ENCODE data around the gene PTRH1. TPM values are rescaled to one million over a fixed set of nuclear protein-coding genes. Genes with fewer than 3 reads are reported as not detected.

Gene PTRH1
- total and polyA plus RNA-seq, 2 of the 13 experiments (the other 11 are each of a cell fraction or from before 2014, with no cell fraction given) = 4.0 to 10.4 TPM

- TF ChIP-seq TRAFD1 (CRISPR knock-in tag; IDR thresholded peaks at IDR 0.05; ENCODE audit: borderline replicate concordance) = no peak
- 0 out of 2 replicates have a peak, but pooled peaks have one; percentile 4 for TF ChIP-seq KAT2B (IDR thresholded peaks at IDR 0.05; ENCODE audit: borderline replicate concordance, low read depth, low read length)
- no peak for TF ChIP-seq ARHGAP35 (CRISPR knock-in tag; IDR thresholded peaks at IDR 0.05; ENCODE audit: borderline replicate concordance)
- TF ChIP-seq PHF21A (CRISPR knock-in tag; IDR thresholded peaks at IDR 0.05) = peak; percentile 71; the same call in 1 of the 2 replicates
- peak; percentile 12 for TF ChIP-seq PPARG (CRISPR knock-in tag; conservative IDR thresholded peaks at IDR 0.05)
- TF ChIP-seq TEAD3 (CRISPR knock-in tag; optimal IDR thresholded peaks at IDR 0.05; ENCODE audit: borderline replicate concordance) = peak; percentile 59
- TF ChIP-seq AHDC1 (CRISPR knock-in tag; IDR thresholded peaks at IDR 0.05; ENCODE audit: borderline replicate concordance) = no peak
- no peak for TF ChIP-seq TCF7L2 (IDR thresholded peaks at IDR 0.05; ENCODE audit: low read depth, low read length)
- no peak for TF ChIP-seq ZBTB10 (CRISPR knock-in tag; IDR thresholded peaks at IDR 0.05; ENCODE audit: borderline replicate concordance)
- no peak for TF ChIP-seq HMGXB3 (CRISPR knock-in tag; IDR thresholded peaks at IDR 0.05; ENCODE audit: borderline replicate concordance)
- TF ChIP-seq NR2F6 (IDR thresholded peaks at IDR 0.05) = no peak
- TF ChIP-seq NR2F6 (CRISPR knock-in tag; IDR thresholded peaks at IDR 0.05) = 0 out of 2 replicates have a peak, but pooled peaks have one; percentile 21
- TF ChIP-seq NBN (conservative IDR thresholded peaks at IDR 0.05) = no peak
- no peak for TF ChIP-seq ZNF263 (CRISPR knock-in tag; IDR thresholded peaks at IDR 0.05)
- no peak for TF ChIP-seq TCF7 (IDR thresholded peaks at IDR 0.05; ENCODE audit: low read depth)
Measured at GRCh38 chr9:127734747-127735529, 19.5 kb upstream of the PTRH1 start, which contains the start of gene TOR2A (continued).
